ENCODE data around the gene FILIP1L. TPM values are rescaled to one million over a fixed set of nuclear protein-coding genes. Genes with fewer than 3 reads are reported as not detected.

FILIP1L gene
- total and polyA plus RNA-seq, 4 experiments from 2014 or later, result 0.32 TPM; not detected in 3

DNA sequence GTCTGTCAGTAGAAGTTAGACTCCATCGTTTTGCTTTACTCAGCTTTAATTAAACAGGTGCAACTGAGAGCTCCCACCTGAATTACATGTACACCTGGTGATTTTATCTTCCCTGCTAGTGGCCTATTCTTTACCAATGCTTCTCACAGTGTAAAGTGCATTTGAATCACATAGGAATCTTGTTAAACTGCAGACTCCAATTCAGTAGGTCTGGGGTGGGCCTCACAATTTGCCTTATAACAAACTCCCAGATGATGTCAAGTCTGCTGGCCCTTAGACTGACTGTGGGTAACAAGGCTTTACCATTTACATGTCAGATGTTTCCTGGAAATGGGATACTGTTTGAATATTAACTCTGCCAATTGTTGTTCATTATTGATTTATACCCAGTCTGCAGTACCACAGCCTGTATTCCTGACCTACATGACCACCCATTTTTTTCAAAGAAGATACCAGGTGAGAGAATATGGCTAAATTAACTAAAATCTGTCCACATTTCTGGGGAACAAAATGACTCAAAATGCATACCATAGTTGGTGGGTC lies 259.5 kb downstream of the FILIP1L start:
- intact Hi-C loops (cut with micrococcal nuclease), result no loop called here
- H3K27ac ChIP-seq (ENCODE audit: low read depth, low read length), result no peak overlapping the region
- H3K9me3 ChIP-seq (ENCODE audit: control insufficient read depth in 1 of 2, low read length in 2 of 2), result no peaks in the 10 kb centered on the region
- POLR2A ChIA-PET (ENCODE audit: partially characterized antibody), result no interaction called here
- H3K4me3 ChIP-seq (ENCODE audit: low read length in 2 of 2), result no peak overlapping the region
- no peak overlapping the region for H3K27ac Mint-ChIP-seq
- no peaks in the 10 kb centered on the region for H3K4me1 ChIP-seq (ENCODE audit: insufficient read depth, low read length)
- no peaks in the 10 kb centered on the region for H3K9me3 Mint-ChIP-seq
- H3K4me1 Mint-ChIP-seq, result peaks cover 0 to 10% (median 0%) of the 10 kb centered on the region in 4 donors
- peaks cover 0 to 5% of the 10 kb centered on the region in 2 donors for H3K36me3 Mint-ChIP-seq
- no peaks in the 10 kb centered on the region for H3K36me3 ChIP-seq (ENCODE audit: insufficient read depth, low read length)
- no peak overlapping the region for H3K4me3 Mint-ChIP-seq
- H3K27me3 ChIP-seq (ENCODE audit: insufficient read depth, low read length), result no peaks in the 10 kb centered on the region
- CTCF ChIA-PET (ENCODE audit: partially characterized antibody), result no interaction called here
- H3K27me3 Mint-ChIP-seq, result no peaks in the 10 kb centered on the region
- DNase-seq, result no peak

DNA sequence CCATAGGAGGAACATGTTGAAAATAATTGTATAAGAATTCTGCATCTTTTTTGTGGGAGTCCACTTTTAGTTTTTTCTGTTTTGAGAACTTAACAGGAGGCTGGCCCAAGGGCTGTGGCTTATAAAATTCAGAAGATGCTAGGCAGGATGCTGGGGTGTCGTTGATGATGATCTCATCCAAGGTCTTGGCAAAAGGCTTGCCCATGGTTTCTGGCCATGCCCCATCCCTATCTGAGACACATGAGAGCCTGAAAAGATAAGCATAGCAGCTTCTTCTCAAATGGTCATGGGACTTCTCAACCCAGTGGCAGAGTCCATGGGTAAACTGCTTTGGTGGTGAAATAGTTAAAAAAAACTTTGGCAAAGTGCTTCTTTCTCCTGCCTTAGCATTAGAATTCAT lies 261.4 kb downstream of the FILIP1L start:
- Histone ChIP-seq H3K36me3 (ENCODE audit: insufficient read depth, low read length) (no peaks in the 10 kb centered on the region), H3K4me1 (ENCODE audit: insufficient read depth, low read length) (no peaks in the 10 kb centered on the region), H3K27me3 (ENCODE audit: insufficient read depth, low read length) (no peaks in the 10 kb centered on the region), H3K9me3 (ENCODE audit: control insufficient read depth in 1 of 2, low read length in 2 of 2) (no peaks in the 10 kb centered on the region), H3K4me3 (ENCODE audit: low read length in 2 of 2) (no peak overlapping the region), H3K27ac (ENCODE audit: low read depth, low read length) (no peak overlapping the region)
- Mint-ChIP-seq H3K9me3 (no peaks in the 10 kb centered on the region), H3K4me1 (peaks cover 0 to 10% (median 1%) of the 10 kb centered on the region in 4 donors), H3K27ac (no peak overlapping the region), H3K36me3 (no peaks in the 10 kb centered on the region), H3K4me3 (no peak overlapping the region), H3K27me3 (no peaks in the 10 kb centered on the region)
- DNase-seq, result no peak
- POLR2A ChIA-PET (ENCODE audit: partially characterized antibody), result no interaction called here
- CTCF ChIA-PET (ENCODE audit: partially characterized antibody), result no interaction called here
- intact Hi-C loops (cut with micrococcal nuclease), result no loop called here

DNA sequence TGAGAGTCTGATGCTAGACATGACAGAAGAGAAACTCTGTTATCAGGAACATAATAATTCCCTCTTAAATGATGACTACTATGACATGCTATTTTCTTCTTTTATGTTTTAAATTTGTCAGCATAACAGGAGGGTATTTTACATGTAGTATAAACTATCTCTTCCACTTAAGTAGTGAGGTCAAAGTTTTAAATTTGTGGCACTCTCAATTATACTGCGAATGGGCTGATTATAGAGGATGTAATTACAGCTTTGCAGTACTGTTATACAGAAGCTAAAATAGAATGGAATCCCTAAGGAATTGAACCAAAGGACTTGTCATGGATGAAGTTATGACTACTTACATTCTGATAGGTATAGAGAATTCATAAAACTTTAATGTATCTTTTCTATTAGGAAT lies 262.3 kb downstream of the FILIP1L start:
- Mint-ChIP-seq H3K9me3 (no peaks in the 10 kb centered on the region), H3K4me1 (peaks cover 0 to 10% (median 1%) of the 10 kb centered on the region in 4 donors), H3K27me3 (no peaks in the 10 kb centered on the region), H3K4me3 (no peak overlapping the region), H3K36me3 (no peaks in the 10 kb centered on the region), H3K27ac (no peak overlapping the region)
- Histone ChIP-seq H3K4me3 (ENCODE audit: low read length in 2 of 2) (no peak overlapping the region), H3K4me1 (ENCODE audit: insufficient read depth, low read length) (no peaks in the 10 kb centered on the region), H3K27me3 (ENCODE audit: insufficient read depth, low read length) (no peaks in the 10 kb centered on the region), H3K27ac (ENCODE audit: low read depth, low read length) (no peak overlapping the region), H3K36me3 (ENCODE audit: insufficient read depth, low read length) (no peaks in the 10 kb centered on the region), H3K9me3 (ENCODE audit: control insufficient read depth in 1 of 2, low read length in 2 of 2) (no peaks in the 10 kb centered on the region)
- no peak for DNase-seq
- POLR2A ChIA-PET (ENCODE audit: partially characterized antibody), result no interaction called here
- CTCF ChIA-PET (ENCODE audit: partially characterized antibody), result no interaction called here
- intact Hi-C loops (cut with micrococcal nuclease), result no loop called here

DNA sequence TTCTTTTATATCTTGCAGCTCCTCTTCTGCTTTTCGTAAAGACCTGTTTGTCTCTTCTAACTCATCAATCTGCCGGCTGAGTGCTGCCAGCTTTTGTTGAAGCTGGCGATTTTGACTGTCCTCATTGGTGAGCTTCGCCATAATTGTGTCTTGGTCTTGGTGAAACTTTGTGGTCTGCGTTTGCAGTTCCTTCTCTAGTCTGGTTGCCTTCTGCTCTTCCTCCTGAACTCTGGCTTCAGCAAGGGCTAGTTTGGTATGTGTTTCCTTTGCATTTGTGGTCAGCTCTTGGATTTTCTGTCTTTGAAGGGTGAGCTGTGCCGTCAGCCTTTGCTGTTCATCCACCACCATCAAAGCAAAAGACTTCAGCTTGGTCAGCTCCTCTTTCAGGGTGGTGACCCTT lies 263.7 kb downstream of the FILIP1L start:
- no peaks in the 10 kb centered on the region for H3K9me3 Mint-ChIP-seq
- Histone ChIP-seq H3K4me3 (ENCODE audit: low read length in 2 of 2) (no peak overlapping the region), H3K9me3 (ENCODE audit: control insufficient read depth in 1 of 2, low read length in 2 of 2) (no peaks in the 10 kb centered on the region), H3K4me1 (ENCODE audit: insufficient read depth, low read length) (no peaks in the 10 kb centered on the region), H3K27ac (ENCODE audit: low read depth, low read length) (no peak overlapping the region), H3K36me3 (ENCODE audit: insufficient read depth, low read length) (no peaks in the 10 kb centered on the region), H3K27me3 (ENCODE audit: insufficient read depth, low read length) (no peaks in the 10 kb centered on the region)
- intact Hi-C loops (cut with micrococcal nuclease), result no loop called here
- ChIA-PET CTCF (ENCODE audit: partially characterized antibody) (interaction anchor here (1.1 to 2.5 kb wide), 3 partner anchors 9 to 42 kb away, joined by 3 to 10 read pairs (median 5); no protein-coding TSS in a partner anchor), POLR2A (ENCODE audit: partially characterized antibody) (no interaction called here)
- no peaks in the 10 kb centered on the region for H3K27me3 Mint-ChIP-seq
- peaks cover 0 to 7% (median 3%) of the 10 kb centered on the region in 4 donors for H3K4me1 Mint-ChIP-seq
- H3K36me3 Mint-ChIP-seq, result no peaks in the 10 kb centered on the region
- no peak overlapping the region for H3K4me3 Mint-ChIP-seq
- no peak overlapping the region for H3K27ac Mint-ChIP-seq
- no peak for DNase-seq

DNA sequence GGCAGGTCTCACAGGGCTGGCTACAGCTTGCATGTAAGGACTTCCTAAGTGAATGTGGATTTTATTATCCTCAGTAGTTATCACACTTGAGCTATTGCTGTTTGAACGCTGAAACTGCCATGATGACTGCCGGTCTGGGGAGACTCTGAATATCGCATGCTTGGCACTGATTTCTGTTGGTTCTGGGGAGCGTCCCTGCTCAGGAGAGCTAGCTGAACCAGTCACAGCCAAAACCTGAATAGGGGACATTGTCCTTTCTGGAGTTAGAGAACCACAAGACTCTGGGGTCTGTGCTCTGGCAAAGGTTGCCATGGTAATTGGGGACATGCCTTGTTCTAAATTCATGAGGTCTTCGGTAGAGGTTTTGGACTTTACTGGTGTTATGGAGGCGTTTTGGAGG lies 265.9 kb downstream of the FILIP1L start:
- no peak overlapping the region for H3K27ac ChIP-seq (ENCODE audit: low read depth, low read length)
- POLR2A ChIA-PET (ENCODE audit: partially characterized antibody), result no interaction called here
- no peaks in the 10 kb centered on the region for H3K27me3 ChIP-seq (ENCODE audit: insufficient read depth, low read length)
- Mint-ChIP-seq H3K27ac (no peak overlapping the region), H3K4me1 (peaks cover 0 to 5% (median 4%) of the 10 kb centered on the region in 4 donors), H3K9me3 (no peaks in the 10 kb centered on the region), H3K4me3 (no peak overlapping the region), H3K36me3 (no peaks in the 10 kb centered on the region), H3K27me3 (no peaks in the 10 kb centered on the region)
- H3K4me1 ChIP-seq (ENCODE audit: insufficient read depth, low read length), result no peaks in the 10 kb centered on the region
- intact Hi-C loops (cut with micrococcal nuclease), result no loop called here
- no peak for DNase-seq
- no peaks in the 10 kb centered on the region for H3K36me3 ChIP-seq (ENCODE audit: insufficient read depth, low read length)
- no peaks in the 10 kb centered on the region for H3K9me3 ChIP-seq (ENCODE audit: control insufficient read depth in 1 of 2, low read length in 2 of 2)
- CTCF ChIA-PET (ENCODE audit: partially characterized antibody), result no interaction called here
- H3K4me3 ChIP-seq (ENCODE audit: low read length in 2 of 2), result no peak overlapping the region

DNA sequence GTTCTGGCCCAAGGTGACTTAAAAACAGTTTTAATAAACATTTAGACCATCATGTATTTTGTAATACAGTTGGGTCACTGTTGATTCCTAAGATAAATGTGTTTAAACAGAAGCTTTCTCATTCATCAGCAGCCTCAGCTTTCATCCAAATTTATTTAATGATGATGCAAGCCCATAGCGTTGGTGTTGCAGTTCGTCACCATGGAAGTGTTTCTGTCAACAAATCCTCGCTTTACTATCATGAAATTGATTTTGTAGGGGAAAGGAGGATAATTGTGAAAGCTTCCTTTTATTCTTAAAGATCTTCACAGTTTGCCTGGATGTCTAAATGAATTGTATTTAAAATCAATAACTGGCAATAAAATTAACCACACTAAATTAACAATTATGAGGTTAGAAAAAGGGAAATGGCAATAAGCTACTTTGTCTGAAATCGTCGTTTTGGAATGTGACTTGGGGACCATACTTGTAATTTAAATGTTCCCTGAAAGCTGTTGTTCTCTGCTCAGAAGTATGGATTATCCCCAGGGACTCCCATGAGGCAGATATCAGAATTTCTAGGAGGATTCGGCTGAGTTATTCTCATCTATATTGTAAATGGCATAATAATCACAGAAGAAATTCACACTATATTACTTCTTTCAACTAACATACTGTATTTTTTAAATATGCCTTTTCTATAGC lies 267.7 kb downstream of the FILIP1L start:
- no peak overlapping the region for H3K27ac Mint-ChIP-seq
- no peaks in the 10 kb centered on the region for H3K36me3 Mint-ChIP-seq

DNA sequence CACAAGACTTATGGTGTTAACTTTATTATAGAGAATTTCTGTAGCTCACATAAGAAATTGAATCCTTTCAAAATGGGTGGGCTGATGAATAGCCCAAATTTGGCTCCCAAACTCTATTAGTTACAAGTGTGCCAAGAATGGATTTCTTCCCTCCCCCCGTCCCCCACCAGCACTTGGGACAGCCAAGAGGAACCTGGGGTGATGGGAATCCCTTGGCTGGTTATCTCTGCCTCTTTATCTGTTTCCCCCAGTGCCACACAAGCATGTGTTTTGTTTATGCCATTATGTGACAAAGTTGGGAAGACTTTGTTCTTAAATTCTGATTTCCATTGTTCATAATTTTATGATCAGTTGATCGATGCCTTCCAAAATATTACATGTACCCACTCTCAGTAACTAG lies 268.3 kb downstream of the FILIP1L start:
- Mint-ChIP-seq H3K36me3 (no peaks in the 10 kb centered on the region), H3K9me3 (no peaks in the 10 kb centered on the region), H3K4me1 (peaks cover 0 to 5% (median 4%) of the 10 kb centered on the region in 4 donors), H3K27me3 (no peaks in the 10 kb centered on the region), H3K4me3 (no peak overlapping the region), H3K27ac (no peak overlapping the region)
- intact Hi-C loops (cut with micrococcal nuclease), result no loop called here
- ChIA-PET POLR2A (ENCODE audit: partially characterized antibody) (no interaction called here), CTCF (ENCODE audit: partially characterized antibody) (interaction anchor here (1.4 to 2.0 kb wide), 3 partner anchors 14 to 408 kb away, joined by 5 to 9 read pairs (median 6); no protein-coding TSS in a partner anchor)
- no peaks in the 10 kb centered on the region for H3K4me1 ChIP-seq (ENCODE audit: insufficient read depth, low read length)
- no peaks in the 10 kb centered on the region for H3K27me3 ChIP-seq (ENCODE audit: insufficient read depth, low read length)
- H3K36me3 ChIP-seq (ENCODE audit: insufficient read depth, low read length), result no peaks in the 10 kb centered on the region
- H3K4me3 ChIP-seq (ENCODE audit: low read length in 2 of 2), result no peak overlapping the region
- no peak for DNase-seq
- no peak overlapping the region for H3K27ac ChIP-seq (ENCODE audit: low read depth, low read length)
- H3K9me3 ChIP-seq (ENCODE audit: control insufficient read depth in 1 of 2, low read length in 2 of 2), result no peaks in the 10 kb centered on the region

More for the DNA sequence above, 267.7 kb downstream of the FILIP1L start:
- ChIA-PET POLR2A (ENCODE audit: partially characterized antibody) (no interaction called here), CTCF (ENCODE audit: partially characterized antibody) (interaction anchor here (0.6 to 2.0 kb wide), 4 partner anchors 12 to 407 kb away, joined by 3 to 9 read pairs (median 6); no protein-coding TSS in a partner anchor)
- Histone ChIP-seq H3K27me3 (ENCODE audit: insufficient read depth, low read length) (no peaks in the 10 kb centered on the region), H3K36me3 (ENCODE audit: insufficient read depth, low read length) (no peaks in the 10 kb centered on the region), H3K4me1 (ENCODE audit: insufficient read depth, low read length) (no peaks in the 10 kb centered on the region), H3K9me3 (ENCODE audit: control insufficient read depth in 1 of 2, low read length in 2 of 2) (no peaks in the 10 kb centered on the region), H3K4me3 (ENCODE audit: low read length in 2 of 2) (no peak overlapping the region), H3K27ac (ENCODE audit: low read depth, low read length) (no peak overlapping the region)
- peaks cover 0 to 5% (median 4%) of the 10 kb centered on the region in 4 donors for H3K4me1 Mint-ChIP-seq
- no peak overlapping the region for H3K4me3 Mint-ChIP-seq
- H3K27me3 Mint-ChIP-seq, result no peaks in the 10 kb centered on the region
- intact Hi-C loops (cut with micrococcal nuclease), result no loop called here
- no peak for DNase-seq
- H3K9me3 Mint-ChIP-seq, result no peaks in the 10 kb centered on the region
